ENCODE data around the gene NBPF14.
"Not testable (repeated sequence)": the region's sequence is repeated elsewhere in the genome, so short reads cannot be mapped to it uniquely, and the experiment has no call there.

DNA sequence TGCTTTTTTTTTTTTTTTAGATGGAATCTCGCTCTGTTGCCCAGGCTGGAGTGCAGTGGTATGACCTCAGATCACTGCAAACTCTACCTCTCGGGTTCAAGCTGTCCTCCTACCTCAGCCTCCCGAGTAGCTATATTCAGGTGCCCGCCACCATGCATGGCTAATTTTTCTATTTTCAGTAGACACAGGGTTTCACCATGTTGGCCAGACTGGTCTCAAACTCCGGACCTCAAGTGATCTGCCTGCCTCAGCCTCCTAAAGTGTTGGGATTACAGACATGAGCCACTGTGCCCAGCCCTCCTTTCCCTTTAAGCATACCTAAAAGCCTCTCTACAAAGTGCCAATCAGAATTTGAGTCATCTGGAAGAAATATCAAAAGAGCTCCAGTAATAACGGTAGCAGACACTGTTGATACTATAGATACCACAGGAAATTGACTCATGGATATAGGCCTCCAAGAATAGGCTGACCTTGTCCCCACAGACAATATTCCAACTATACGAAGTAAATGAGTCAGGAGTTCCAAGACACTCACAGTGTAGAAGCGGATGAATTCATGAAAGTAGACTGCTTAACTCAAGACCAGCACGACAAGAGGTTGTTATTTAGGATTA lies 83.1 kb downstream of the NBPF14 start:
- TF ChIP-seq, protein P1, sequence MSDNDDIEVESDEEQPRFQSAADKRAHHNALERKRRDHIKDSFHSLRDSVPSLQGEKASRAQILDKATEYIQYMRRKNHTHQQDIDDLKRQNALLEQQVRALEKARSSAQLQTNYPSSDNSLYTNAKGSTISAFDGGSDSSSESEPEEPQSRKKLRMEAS (CRISPR knock-in tag; IDR thresholded peaks at IDR 0.05): not testable (repeated sequence)
- TF ChIP-seq, protein P2, sequence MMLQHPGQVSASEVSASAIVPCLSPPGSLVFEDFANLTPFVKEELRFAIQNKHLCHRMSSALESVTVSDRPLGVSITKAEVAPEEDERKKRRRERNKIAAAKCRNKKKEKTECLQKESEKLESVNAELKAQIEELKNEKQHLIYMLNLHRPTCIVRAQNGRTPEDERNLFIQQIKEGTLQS (CRISPR knock-in tag; conservative IDR thresholded peaks at IDR 0.05): not testable (repeated sequence)
- TF ChIP-seq, protein P3, sequence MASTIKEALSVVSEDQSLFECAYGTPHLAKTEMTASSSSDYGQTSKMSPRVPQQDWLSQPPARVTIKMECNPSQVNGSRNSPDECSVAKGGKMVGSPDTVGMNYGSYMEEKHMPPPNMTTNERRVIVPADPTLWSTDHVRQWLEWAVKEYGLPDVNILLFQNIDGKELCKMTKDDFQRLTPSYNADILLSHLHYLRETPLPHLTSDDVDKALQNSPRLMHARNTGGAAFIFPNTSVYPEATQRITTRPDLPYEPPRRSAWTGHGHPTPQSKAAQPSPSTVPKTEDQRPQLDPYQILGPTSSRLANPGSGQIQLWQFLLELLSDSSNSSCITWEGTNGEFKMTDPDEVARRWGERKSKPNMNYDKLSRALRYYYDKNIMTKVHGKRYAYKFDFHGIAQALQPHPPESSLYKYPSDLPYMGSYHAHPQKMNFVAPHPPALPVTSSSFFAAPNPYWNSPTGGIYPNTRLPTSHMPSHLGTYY (CRISPR knock-in tag; IDR thresholded peaks at IDR 0.05): not testable (repeated sequence)
- TF ChIP-seq, protein P4, sequence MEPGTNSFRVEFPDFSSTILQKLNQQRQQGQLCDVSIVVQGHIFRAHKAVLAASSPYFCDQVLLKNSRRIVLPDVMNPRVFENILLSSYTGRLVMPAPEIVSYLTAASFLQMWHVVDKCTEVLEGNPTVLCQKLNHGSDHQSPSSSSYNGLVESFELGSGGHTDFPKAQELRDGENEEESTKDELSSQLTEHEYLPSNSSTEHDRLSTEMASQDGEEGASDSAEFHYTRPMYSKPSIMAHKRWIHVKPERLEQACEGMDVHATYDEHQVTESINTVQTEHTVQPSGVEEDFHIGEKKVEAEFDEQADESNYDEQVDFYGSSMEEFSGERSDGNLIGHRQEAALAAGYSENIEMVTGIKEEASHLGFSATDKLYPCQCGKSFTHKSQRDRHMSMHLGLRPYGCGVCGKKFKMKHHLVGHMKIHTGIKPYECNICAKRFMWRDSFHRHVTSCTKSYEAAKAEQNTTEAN (CRISPR knock-in tag; IDR thresholded peaks at IDR 0.05): not testable (repeated sequence)
- TF ChIP-seq MXD4 (CRISPR knock-in tag; IDR thresholded peaks at IDR 0.05; ENCODE audit: borderline replicate concordance); CTCF (IDR thresholded peaks at IDR 0.05); SP1 (CRISPR knock-in tag; conservative IDR thresholded peaks at IDR 0.05); ZNF121 (CRISPR knock-in tag; IDR thresholded peaks at IDR 0.05); CREB1 (CRISPR knock-in tag; IDR thresholded peaks at IDR 0.05); ETV6 (CRISPR knock-in tag; IDR thresholded peaks at IDR 0.05); JUN (CRISPR knock-in tag; IDR thresholded peaks at IDR 0.05): not testable (repeated sequence)
- TF ChIP-seq, protein P5, sequence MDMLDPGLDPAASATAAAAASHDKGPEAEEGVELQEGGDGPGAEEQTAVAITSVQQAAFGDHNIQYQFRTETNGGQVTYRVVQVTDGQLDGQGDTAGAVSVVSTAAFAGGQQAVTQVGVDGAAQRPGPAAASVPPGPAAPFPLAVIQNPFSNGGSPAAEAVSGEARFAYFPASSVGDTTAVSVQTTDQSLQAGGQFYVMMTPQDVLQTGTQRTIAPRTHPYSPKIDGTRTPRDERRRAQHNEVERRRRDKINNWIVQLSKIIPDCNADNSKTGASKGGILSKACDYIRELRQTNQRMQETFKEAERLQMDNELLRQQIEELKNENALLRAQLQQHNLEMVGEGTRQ (CRISPR knock-in tag; IDR thresholded peaks at IDR 0.05): not testable (repeated sequence)
- TF ChIP-seq, protein P6, sequence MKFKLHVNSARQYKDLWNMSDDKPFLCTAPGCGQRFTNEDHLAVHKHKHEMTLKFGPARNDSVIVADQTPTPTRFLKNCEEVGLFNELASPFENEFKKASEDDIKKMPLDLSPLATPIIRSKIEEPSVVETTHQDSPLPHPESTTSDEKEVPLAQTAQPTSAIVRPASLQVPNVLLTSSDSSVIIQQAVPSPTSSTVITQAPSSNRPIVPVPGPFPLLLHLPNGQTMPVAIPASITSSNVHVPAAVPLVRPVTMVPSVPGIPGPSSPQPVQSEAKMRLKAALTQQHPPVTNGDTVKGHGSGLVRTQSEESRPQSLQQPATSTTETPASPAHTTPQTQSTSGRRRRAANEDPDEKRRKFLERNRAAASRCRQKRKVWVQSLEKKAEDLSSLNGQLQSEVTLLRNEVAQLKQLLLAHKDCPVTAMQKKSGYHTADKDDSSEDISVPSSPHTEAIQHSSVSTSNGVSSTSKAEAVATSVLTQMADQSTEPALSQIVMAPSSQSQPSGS (CRISPR knock-in tag; IDR thresholded peaks at IDR 0.05; ENCODE audit: borderline replicate concordance, low read depth): not testable (repeated sequence)
